GM21390 (cell line): ENCODE measurements around the gene EIF3F.
A peak's percentile ranks its signal among the peaks of the same experiment; 100 is the strongest.

Experiments used
- ATAC-seq: cut with Tn5 transposase; IDR thresholded peaks from one replicate; pipeline ENCODE4 v1.9.1; 2021; ENCODE audit not compliant: unreplicated experiment

EIF3F gene

GRCh38 chr11:8021920-8022319 is 34.8 kb downstream of the EIF3F start:
- ATAC-seq: no peak

- ATAC-seq: no peak
These were observed 35.7 kb downstream of the EIF3F start for GRCh38 chr11:8022876-8023275.

- ATAC-seq: no peak
These were observed 36.9 kb downstream of the EIF3F start for GRCh38 chr11:8023831-8024555.

- no peak for ATAC-seq
These were observed 38.0 kb downstream of the EIF3F start for GRCh38 chr11:8025123-8025522.

GRCh38 chr11:8025816-8026215 is 38.7 kb downstream of the EIF3F start:
- no peak for ATAC-seq

GRCh38 chr11:8026982-8027381 is 39.8 kb downstream of the EIF3F start:
- ATAC-seq: no peak

GRCh38 chr11:8028766-8029165 is 41.6 kb downstream of the EIF3F start:
- no peak for ATAC-seq

GRCh38 chr11:8030526-8031247 is 43.5 kb downstream of the EIF3F start:
- ATAC-seq: no peak

- ATAC-seq: no peak
These were observed 44.3 kb downstream of the EIF3F start for GRCh38 chr11:8031248-8032115.

GRCh38 chr11:8032122-8032521 is 45.0 kb downstream of the EIF3F start:
- no peak for ATAC-seq

GRCh38 chr11:8032576-8033304 is 45.6 kb downstream of the EIF3F start:
- ATAC-seq: no peak

- ATAC-seq: peak; percentile 79
These were observed 46.4 kb downstream of the EIF3F start for GRCh38 chr11:8033305-8034105.

GRCh38 chr11:8034106-8034585 is 47.0 kb downstream of the EIF3F start:
- no peak for ATAC-seq

GRCh38 chr11:8034604-8035190 is 47.6 kb downstream of the EIF3F start:
- no peak for ATAC-seq

GRCh38 chr11:8035200-8035855 is 48.2 kb downstream of the EIF3F start:
- ATAC-seq: no peak

GRCh38 chr11:8036002-8036802 is 49.1 kb downstream of the EIF3F start:
- no peak for ATAC-seq

GRCh38 chr11:8036986-8037385 is 49.8 kb downstream of the EIF3F start:
- no peak for ATAC-seq

- no peak for ATAC-seq
These were observed 51.3 kb downstream of the EIF3F start for GRCh38 chr11:8038393-8038792.
